ENCODE data around the gene AMOTL2. TPM values are rescaled to one million over a fixed set of nuclear protein-coding genes. Genes with fewer than 3 reads are reported as not detected.
A peak's percentile ranks its signal among the peaks of the same experiment; 100 is the strongest.

AMOTL2 gene
- total RNA-seq, 1 experiment from 2014 or later: 30.9 TPM

DNA sequence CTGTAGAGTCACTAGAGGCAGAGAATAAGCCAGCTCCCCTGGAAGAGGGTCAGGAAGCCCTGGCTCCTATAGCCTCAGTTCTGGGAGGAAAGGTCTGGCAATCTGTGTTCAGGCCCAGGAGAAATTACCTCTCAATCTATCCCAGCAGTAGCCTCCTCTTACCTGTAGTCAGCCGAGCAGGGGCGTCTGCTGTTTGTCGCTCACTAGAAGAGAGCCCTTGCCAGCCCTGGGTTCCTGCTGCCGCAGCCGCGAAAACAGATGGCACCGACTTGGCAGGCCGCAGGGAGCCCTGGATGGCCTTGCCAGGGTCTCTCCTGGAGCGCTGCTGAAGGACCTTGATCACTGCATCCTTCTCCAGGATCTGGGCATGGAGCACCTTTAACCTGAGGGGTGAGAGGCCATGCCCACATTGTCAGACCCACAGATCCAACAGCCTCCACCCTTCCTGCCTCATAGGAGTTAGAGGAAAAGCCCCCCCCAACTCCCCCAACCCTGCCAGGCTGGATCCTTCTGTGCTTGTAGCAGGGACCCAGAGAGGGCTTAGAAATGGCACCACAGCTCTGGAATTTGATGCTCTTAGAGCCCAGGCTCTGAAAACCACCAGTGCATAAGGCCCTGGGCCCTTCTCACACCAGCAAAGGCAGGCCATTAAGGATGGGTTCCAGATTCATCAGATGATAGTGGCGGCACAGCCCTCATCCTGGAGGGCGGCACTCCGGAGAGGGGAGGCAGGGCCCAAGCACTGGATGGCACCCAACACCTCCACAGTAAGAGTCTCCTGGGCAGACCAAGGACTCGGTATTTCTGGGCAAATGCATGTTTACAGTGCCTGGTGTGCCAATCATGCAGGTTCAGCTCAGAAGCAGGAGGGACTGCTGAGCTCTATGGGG is 14.9 kb downstream of the AMOTL2 start:
- H3K23ac ChIP-seq (ENCODE audit: insufficient read length, low read depth, low read length): no peak overlapping the region
- H3K4me2 ChIP-seq (ENCODE audit: insufficient read depth, insufficient read length, low read length): no peak overlapping the region
- H3K79me1 ChIP-seq (ENCODE audit: insufficient read depth, low read depth, low read length, poor library complexity, severe bottlenecking): no peaks in the 10 kb centered on the region
- H3K56ac ChIP-seq (ENCODE audit: insufficient read length, low read depth, low read length): no peak overlapping the region
- H3K23me2 ChIP-seq (ENCODE audit: insufficient read length, low read depth, low read length, poor library complexity, severe bottlenecking): no peaks in the 10 kb centered on the region
- peaks cover 12% of the 10 kb centered on the region; the same call in 1 of the 2 replicates for H3K4me1 ChIP-seq (ENCODE audit: insufficient read depth, low read length)
- no peaks in the 10 kb centered on the region for H3K27me3 ChIP-seq (ENCODE audit: insufficient read depth, low read length)
- no peak overlapping the region for H3K18ac ChIP-seq (ENCODE audit: insufficient read length, low read depth, low read length)
- H3K4ac ChIP-seq (ENCODE audit: low read depth, low read length): no peak overlapping the region
- no peak overlapping the region for H3K14ac ChIP-seq (ENCODE audit: insufficient read depth, low read length)
- no peak for DNase-seq
- no peak overlapping the region for H3K27ac ChIP-seq (ENCODE audit: insufficient read length, low read depth, low read length)
- no peaks in the 10 kb centered on the region for H3K79me2 ChIP-seq (ENCODE audit: insufficient read depth, low read length)
- no CpG with 5 or more reads among the region's 13 CpGs for WGBS (ENCODE audit: extremely low coverage, insufficient read length, low lambda C conversion rate)
- TF ChIP-seq, protein P1, sequence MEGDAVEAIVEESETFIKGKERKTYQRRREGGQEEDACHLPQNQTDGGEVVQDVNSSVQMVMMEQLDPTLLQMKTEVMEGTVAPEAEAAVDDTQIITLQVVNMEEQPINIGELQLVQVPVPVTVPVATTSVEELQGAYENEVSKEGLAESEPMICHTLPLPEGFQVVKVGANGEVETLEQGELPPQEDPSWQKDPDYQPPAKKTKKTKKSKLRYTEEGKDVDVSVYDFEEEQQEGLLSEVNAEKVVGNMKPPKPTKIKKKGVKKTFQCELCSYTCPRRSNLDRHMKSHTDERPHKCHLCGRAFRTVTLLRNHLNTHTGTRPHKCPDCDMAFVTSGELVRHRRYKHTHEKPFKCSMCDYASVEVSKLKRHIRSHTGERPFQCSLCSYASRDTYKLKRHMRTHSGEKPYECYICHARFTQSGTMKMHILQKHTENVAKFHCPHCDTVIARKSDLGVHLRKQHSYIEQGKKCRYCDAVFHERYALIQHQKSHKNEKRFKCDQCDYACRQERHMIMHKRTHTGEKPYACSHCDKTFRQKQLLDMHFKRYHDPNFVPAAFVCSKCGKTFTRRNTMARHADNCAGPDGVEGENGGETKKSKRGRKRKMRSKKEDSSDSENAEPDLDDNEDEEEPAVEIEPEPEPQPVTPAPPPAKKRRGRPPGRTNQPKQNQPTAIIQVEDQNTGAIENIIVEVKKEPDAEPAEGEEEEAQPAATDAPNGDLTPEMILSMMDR (conservative IDR thresholded peaks at IDR 0.05): no peak
- no peak overlapping the region for H2BK120ac ChIP-seq (ENCODE audit: low read depth, low read length, poor library complexity, severe bottlenecking)
- H4K8ac ChIP-seq (replicated peaks; ENCODE audit: insufficient read length, low read depth, low read length): no peak overlapping the region
- no peak overlapping the region for H2BK12ac ChIP-seq (ENCODE audit: insufficient read length, low read depth, low read length)
- Mint-ChIP-seq H3K4me3 (no peak overlapping the region), H3K27me3 (ENCODE audit: low read depth) (no peaks in the 10 kb centered on the region), H3K27ac (peak overlapping the region in 2 of 3 experiments; percentile 56 to 83; a peak in 4 of 7 replicates), H3K9me3 (no peaks in the 10 kb centered on the region), H3K36me3 (ENCODE audit: insufficient read depth in 1 of 3, low read depth in 3 of 3) (peaks cover 66 to 91% (median 87%) of the 10 kb centered on the region in 3 experiments), H3K4me1 (peaks cover 37 to 38% of the 10 kb centered on the region in 2 experiments)
- H3T11ph ChIP-seq (ENCODE audit: low read length): no peak overlapping the region
- H3K9me3 ChIP-seq (ENCODE audit: control insufficient read depth, low read depth, low read length): no peaks in the 10 kb centered on the region
- no peak overlapping the region for H2AK5ac ChIP-seq (ENCODE audit: insufficient read length, low read length)
- H4K5ac ChIP-seq (ENCODE audit: insufficient read length, low read depth, low read length): no peak overlapping the region
- no peak overlapping the region for H3K9ac ChIP-seq (ENCODE audit: extremely low read depth, insufficient read length, low read length)
- no peak overlapping the region for H2BK15ac ChIP-seq (ENCODE audit: low read depth, low read length)
- no peak overlapping the region for H2BK20ac ChIP-seq (ENCODE audit: low read depth, low read length, poor library complexity, severe bottlenecking)
- H2AFZ ChIP-seq (ENCODE audit: low read length): no peak overlapping the region
- no peaks in the 10 kb centered on the region for H4K20me1 ChIP-seq (ENCODE audit: control insufficient read depth, insufficient read depth, insufficient read length)
- H4K91ac ChIP-seq (ENCODE audit: insufficient read length, low read depth, low read length): no peak overlapping the region
- no peak overlapping the region for H2BK5ac ChIP-seq (ENCODE audit: insufficient read length, low read length)

Data from H9 (cell line).